ENCODE measurements around the gene EID2.

EID2 gene

DNA sequence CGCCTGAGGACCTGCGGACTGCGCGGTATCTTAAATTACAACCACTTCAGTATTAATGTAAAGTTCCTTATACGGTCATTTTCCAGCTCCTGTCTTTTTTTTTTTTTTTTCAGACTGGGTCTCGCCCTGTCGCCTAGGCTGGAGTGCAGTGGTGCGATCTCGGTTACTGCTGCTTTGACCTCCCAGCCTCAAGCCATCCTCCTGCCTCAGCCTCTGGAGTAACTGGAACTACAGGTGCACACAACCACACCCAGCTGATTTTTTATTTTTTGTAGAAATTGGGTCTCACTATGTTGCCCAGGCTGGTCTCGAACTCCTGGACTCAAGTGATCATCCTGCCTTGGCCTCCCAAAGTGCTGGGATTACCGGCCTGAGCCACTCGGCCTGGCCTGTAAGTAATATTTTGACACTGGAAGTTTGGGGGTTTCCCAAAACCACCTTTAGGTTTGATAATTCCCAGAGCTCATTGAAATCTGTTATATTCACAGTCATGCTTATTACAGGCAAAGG, 6.9 kb downstream of the EID2 start:
- no peak for DNase-seq

DNA sequence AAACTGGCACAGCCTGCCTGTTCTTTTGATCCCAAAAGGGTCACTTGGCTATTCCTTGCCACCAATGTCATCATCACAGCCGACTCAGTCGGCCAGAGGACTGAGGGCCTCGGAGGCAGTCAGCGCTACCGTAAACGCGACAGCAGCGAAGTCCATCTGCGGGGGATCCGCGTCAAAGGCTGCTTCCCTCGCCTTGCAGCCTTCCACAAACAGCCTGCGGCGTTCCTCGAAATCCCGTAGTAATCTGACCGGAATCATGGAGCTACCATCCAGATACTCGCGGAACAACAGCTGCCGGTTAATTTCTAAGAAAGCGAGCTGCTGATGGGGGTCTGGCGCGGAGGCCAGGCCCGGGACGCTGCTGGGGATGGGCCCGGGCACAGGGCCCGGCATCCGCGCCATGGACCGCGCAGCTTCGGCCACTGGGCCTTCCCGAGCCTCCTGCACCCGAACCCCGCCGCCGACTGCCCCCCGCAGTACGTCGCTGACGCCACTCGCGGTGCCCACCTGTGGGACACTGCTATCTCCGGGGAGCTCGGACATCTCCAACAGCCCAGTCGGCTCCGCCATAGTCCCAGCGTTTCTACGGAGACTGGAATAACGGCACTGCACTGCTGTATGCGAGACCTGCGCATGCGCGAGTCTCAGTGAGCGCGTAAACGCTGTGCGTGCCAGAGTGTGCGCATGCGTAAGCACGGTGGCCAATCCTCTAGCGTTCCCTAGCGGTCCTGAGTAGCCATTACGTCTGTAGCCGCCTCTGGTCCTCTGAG, 7.5 kb downstream of the EID2 start, which contains the start of gene EID2B:
Gene EID2B, minus strand, starts transcription at position 620 of the 770 bp plus-strand sequence. Its CDS starts 50 bp downstream, at position 570.
- peak; percentile 90 for DNase-seq

DNA sequence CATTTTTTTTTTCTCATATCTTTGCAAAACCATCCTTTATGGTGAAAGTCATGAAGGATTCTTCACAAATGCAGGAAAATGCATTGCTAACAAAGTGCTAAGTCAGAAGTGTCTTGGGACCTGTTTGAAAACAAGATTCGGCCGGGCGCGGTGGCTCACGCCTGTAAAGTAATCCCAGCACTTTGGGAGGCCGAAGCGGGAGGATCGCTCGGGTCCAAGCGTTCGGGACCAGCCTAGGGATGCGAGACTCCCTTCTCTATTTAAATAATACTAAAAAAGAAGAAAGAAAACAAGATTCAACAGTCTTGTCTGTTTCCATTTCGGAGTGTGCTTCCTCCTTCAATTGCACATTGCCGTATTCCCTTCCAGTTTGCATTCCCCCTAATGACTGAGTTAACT, 8.1 kb downstream of the EID2 start:
- DNase-seq = no peak

DNA sequence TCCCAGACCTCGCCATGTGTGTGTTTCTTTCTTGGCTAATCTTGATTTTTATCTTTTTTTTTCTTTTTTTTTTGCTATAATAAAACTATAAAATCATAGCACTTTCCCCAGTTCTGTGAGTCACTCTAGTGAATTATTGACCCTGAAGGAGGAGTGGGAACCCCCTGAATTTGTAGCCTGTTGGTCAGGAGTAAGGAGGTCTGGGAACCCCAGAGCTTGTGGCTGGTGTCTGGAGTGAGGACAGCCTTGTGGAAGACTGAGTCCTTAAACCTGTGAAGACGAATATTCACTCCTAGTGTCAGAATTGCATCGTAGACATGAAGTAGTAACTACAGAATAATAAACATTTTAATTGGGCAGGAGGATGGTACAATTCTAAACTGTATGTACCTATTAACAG, 14.8 kb downstream of the EID2 start:
- DNase-seq = no peak

DNA sequence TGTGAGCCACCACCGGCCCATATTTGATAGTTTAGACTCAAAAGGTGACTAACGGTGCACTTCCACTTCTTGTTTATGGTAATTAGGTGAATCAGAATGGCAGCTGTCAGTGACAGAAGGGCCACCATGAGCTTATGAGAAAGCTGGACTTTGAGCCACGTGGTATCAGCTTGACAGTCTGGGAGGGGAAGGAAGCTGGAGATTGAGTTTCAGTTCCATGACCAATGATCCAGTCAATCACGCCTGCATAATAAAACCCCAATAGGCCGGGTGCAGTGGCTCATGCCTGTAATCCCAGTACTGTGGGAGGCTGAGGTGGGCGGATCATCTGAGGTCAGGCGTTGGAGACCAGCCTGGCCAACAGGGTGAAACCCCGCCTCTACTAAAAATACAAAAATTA, 15.5 kb downstream of the EID2 start:
- no peak for DNase-seq

DNA sequence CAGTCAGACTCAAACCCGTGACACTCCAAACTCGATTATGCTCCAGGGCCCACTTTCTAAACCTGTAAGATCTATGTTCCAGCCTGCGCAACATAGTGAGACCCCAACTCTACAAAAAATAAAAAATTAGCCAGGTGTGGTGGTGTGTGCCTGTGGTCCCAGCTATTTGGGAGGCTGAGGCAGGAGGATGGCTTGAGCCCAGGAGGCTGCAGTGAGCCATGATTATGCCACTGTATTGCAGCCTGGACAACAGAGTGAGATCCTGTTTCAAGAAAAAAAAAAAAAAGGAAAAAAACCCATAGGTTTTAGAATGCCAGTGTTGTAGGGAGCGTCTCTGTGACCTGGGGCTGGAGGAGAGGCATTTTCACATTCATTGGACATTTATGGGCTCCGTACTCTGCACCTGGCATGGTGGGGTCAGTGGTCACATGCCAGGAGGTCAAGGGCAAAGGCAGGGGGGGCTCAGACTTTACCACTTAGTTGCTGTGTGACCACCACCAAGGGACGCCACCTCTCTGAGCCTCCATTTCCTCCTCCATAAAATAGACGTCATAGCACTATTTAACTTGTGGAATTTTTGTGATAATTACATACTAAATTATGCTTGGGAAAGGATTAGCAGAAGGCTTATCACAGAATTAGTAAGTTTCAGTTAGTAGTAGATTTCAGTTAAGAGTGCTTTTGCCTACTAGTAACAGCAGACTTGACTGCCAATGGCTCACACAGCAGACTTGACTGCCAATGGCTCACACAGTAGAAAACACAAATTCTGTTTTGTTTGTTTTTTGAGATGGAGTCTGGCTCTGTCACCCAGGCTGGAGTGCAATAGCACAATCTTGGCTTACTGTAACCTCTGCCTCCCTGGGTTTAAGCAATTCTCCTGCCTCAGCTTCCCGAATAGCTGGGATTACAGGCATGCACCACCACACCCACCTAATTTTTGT, 19.1 kb downstream of the EID2 start:
- no peak for DNase-seq

DNA sequence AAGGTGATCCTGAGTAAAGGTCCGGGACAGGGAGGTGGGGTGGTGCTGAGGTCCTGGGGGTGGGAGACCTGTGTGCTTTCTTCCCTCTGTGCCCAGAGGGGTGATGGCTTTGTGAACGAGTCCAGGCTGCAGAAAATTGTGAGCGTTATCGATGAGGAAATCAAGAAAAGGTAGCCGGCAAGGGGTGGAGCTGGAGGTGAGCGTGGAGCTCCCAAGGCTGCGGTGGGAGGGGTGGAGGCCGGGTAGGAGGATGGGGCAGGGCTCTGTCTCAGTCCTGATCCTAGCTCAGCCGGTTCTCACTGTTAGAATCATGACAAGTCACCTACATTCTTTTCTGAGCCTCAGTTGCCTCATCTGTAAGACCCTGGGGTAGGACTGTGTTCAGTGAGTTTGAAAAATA, 21.0 kb downstream of the EID2 start:
- DNase-seq = no peak

DNA sequence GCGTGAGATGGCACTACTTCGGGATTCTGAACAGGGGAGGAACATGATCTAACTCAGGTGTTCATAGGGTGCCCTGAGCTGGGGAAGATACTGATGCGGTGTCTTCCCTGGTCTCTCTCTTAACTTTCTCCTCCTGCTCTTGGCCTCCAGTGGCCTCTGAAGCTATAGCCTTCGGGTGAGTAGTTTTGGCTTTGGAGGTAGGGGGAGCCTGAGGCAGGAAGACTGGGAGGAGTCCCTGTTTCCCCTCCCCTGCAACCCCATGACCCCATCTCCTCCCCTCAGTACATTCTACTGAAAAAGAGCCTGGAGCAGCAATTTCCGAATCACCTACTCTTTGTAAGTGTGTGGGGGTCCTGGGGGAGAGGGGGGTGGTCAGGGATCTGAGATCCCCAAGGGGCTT, 21.5 kb downstream of the EID2 start:
- no peak for DNase-seq

DNA sequence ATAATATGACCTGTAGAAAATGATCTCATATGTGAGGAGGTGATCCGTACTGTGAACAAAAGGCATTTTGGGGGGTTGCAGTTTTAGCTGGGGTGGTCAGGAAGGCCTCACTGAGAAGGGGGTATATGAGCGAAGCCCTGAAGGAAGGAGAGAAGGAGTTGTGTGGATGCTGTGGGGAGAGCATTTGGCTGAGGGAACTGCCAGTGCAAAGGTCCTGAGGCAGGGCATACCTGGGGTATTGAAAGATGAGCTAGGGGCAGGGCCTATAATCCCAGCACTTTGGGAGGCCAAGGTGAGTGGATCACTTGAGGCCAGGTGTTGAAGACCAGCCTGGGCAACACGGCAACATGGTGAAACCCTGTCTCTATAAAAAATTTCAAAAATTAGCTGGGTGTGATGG, 22.5 kb downstream of the EID2 start:
- DNase-seq = no peak

DNA sequence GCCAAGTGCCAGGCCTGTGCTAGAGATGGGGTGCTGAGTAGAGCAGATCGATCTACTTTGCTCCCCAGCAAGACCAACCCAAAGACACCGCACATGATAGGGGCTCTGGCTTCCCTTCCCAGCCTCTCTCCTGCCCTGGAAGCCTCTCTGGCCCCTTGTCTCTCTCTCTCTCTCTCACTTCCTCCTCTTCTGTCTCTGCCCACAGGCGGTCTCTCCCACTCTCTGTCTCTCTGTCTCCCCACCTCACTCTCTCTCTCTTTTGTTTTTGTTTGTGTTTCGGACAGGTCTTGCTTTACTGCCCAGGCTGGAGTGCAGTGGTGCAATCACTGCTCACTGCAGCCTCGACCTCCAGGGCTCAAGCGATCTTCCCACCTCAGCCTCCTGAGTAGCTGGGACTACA, 23.7 kb downstream of the EID2 start:
- DNase-seq = no peak

DNA sequence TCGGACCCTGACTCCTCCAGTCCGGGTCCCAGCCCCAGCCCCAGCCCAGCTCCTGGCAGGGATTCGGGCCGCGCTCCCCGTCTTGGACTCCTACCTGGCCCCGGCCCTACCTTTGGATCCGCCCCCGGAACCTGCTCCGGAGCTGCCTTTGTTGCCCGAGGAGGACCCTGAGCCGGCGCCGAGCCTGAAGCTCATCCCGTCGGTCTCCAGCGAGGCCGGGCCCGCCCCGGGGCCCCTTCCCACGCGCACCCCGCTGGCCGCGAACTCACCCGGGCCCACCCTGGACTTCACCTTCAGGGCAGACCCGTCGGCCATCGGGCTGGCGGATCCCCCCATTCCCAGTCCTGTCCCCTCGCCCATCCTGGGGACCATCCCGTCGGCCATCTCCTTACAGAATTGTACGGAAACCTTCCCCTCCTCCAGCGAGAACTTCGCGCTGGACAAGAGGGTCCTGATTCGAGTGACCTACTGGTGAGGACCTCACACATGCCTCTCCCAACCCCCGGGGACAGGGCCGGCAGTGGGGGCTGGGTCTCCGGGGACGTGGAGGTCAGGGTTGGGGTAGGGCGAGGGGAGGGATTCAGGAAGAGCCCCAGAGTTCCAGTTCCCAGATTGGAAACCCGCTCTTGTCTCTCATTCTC, 24.3 kb downstream of the EID2 start:
- DNase-seq = peak; percentile 33

DNA sequence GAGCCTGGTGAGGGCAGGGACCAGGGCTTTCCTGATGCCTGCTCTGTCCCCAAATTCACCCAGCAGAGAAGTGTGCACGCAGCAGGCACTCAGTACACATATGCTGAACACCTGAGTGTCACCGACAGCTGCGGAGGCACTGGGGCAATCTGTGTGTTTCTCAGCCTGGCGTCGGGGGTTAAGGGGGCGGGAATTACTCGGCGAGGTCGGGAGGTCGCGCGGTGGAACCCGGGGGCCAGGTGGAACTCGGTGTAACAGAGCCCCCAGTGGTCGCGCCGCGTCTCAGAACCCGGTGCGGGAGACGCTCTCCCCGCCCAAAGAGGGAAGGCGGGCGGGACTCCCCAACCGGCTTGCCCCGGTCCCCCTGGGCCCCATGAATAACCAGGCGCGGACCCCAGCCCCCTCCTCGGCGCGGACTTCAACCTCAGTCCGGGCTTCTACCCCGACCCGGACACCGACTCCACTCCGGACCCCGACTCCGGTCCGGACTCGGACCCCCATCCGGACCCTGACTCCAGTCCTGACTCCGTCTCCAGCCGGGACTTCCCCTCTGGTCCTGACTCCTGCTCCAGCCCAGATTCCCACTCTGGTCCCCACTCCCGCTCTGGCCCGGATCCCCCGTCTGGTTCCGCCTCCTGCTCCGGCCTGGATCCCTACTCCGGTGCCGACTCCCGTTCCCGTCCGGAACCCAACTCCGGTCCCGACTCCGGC, 25.0 kb downstream of the EID2 start, which contains the start of gene SELENOV:
Gene SELENOV, plus strand, starts transcription at position 300 of the 711 bp plus-strand sequence. Its CDS starts 74 bp downstream, at position 374.
- peak; percentile 36 for DNase-seq

DNA sequence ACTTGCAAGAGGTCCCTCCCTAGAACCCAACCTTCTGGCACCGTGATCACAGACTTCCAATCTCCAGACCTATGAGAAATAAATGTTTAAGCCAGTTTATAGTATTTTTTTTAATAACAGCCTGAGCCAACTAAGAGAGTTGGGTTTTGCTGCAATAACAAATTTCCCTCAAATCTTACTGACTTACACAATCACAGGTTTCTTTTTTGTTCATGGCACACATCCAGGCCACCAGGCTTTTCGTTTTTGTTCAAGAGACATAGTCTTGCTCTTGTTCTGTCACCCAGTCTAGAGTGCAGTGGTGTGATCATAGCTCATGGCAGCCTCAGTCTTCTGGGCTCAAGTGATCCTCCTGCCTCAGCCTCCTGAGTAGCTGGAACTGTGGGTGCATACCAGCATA, 27.0 kb downstream of the EID2 start:
- no peak for DNase-seq

DNA sequence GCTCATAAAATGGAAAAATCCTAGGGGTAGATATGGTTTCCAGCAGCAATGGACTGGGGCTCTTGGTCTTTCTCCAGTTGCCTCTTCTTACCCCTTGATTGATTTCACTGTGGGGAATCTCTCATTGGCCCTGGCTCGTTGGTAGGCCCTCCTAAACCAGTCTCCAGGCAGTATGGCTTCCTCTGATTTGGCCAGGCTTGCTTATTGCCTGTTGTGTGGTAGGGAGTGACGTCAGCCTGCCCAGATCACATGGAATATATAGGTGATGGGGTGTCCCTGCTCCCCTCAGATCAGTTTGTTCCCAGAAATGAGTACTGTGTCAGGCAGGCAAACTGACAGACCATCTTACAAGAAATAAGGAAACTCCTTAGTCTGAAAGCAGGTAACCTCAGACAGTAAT, 30.7 kb downstream of the EID2 start:
- no peak for DNase-seq

DNA sequence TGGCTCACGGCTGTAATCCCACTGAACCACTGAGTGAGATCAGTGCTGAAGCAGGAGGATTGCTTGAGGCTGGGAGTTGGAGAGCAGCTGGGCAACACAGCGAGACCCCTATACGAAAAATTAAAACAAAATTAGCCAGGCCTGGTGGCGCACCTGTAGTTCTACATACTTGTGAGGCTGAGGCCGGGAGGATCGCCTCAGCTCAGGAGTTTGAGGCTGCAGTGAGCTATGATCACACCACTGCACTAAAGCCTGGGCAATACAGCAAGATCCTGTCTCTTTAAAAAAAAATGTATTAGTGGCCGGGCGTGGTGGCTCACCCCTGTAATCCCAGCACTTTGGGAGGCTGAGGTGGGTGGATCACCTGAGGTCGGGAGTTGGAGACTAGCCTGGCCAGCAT, 31.3 kb downstream of the EID2 start:
- no peak for DNase-seq

DNA sequence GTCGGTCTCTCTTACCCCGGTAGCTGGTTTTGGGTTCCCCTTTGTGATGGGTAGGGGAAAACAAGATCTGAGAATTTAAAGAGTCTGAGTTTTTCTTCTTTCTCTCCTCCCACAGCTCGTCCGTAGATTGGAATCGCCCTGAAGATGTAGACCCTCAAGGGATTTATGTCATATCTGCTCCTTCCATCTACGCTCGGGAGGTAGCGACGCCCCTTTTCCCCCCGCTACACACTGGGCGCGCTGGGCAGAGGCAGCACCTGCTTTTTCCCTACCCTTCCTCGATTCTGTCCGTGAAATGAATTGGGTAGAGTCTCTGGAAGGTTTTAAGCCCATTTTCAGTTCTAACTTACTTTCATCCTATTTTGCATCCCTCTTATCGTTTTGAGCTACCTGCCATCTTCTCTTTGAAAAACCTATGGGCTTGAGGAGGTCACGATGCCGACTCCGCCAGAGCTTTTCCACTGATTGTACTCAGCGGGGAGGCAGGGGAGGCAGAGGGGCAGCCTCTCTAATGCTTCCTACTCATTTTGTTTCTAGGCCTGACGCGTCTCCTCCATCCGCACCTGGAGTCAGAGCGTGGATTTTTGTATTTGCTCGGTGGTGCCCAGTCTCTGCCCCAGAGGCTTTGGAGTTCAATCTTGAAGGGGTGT, 32.1 kb downstream of the EID2 start:
- no peak for DNase-seq

DNA sequence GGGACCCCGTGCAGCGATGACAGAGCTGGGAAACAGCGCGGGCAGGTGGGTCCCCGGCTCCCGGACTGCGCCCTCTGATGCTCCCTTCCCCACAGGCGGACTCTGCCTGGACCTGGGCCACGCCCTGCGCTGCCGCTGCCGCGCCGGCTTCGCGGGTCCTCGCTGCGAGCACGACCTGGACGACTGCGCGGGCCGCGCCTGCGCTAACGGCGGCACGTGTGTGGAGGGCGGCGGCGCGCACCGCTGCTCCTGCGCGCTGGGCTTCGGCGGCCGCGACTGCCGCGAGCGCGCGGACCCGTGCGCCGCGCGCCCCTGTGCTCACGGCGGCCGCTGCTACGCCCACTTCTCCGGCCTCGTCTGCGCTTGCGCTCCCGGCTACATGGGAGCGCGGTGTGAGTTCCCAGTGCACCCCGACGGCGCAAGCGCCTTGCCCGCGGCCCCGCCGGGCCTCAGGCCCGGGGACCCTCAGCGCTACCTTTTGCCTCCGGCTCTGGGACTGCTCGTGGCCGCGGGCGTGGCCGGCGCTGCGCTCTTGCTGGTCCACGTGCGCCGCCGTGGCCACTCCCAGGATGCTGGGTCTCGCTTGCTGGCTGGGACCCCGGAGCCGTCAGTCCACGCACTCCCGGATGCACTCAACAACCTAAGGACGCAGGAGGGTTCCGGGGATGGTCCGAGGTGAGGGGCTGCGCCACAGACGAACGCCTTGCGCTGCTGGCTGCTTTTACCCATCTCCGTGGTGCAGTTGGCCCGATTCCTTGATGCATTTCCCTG, 32.8 kb downstream of the EID2 start:
- peak; percentile 70 for DNase-seq

DNA sequence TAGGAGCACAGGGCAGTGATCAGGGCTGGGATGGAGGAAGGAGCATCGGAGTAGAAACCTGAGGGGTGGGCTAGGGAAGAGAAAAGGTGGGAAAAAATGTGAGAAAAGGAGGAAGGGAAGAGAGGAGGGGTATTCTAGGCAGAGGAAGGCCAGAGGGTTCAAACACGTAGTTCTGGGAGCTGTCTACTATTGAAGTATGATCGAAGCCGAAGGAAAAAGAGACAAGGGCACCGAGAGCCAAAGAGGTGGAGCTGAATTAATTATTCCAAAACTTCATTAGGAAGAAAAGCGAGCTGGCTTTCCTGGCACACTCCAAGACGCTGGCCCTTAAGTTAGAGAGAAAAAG, 33.4 kb downstream of the EID2 start:
- no peak for DNase-seq

DNA sequence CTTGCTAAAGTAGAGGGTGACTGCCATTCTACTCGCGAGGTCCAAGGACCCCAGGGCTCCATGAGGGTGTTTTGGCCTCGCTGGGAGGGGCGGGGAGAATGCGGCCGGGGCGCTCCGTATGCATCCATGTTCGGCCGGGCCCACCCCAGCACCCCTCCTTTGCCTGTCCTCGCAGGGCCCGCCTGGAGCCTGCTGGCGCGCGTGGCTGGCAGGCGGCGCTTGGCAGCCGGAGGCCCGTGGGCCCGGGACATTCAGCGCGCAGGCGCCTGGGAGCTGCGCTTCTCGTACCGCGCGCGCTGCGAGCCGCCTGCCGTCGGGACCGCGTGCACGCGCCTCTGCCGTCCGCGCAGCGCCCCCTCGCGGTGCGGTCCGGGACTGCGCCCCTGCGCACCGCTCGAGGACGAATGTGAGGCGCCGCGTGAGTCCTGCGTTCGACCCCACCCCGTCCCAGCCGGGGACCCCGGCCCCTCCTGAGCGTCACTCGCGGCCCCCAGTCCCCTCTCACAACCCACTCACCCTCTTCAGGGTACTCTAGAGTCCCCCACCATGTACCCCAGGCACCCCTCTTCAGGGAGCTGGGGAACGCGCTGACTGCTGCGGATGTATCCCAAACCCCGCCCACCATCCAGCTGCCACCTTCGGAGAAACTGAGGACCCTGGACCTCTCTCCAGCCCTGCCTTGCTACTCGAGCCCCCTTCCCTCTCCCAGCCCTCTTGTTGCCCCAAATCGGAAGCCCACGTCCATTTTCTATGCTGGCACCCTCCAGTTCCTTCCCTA, 37.1 kb downstream of the EID2 start:
- DNase-seq = peak; percentile 79

DNA sequence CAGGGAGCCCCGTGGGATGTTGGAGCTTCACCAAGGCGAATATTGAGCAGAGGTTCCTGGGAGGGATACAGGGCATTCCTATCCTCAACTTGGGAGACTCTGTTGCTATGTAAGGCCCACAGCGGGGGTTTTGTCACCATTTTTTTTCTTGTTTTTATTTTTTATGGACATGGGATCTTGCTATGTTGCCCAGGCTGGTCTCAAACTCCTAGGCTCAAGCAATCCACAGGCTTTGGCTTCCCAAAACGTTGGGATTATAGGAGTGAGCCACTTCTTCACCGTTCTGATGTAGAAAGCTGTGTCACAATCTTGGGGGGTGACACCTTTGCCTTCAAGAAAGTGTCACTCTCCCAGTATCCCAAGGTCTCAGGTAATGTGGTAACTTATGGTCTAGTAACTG, 38.6 kb downstream of the EID2 start:
- no peak for DNase-seq
